IPS-18a (cell line): ENCODE measurements around the gene RRAD.
"Not testable (repeated sequence)": the region's sequence is repeated elsewhere in the genome, so short reads cannot be mapped to it uniquely, and the experiment has no call there.

Source experiments
- H3K27ac ChIP-seq: one replicate; pipeline ENCODE4 v1.5.1; 2013; ENCODE audit warnings: low read length
- H3K27me3 ChIP-seq: one replicate; pipeline ENCODE4 v1.6.1; 2013; ENCODE audit warnings: mild to moderate bottlenecking, low read length; ENCODE audit not compliant: control insufficient read depth, insufficient read depth
- H3K36me3 ChIP-seq: one replicate; pipeline ENCODE4 v1.6.1; 2013; ENCODE audit warnings: low read depth, low read length; ENCODE audit not compliant: control insufficient read depth
- H3K4me1 ChIP-seq: one replicate; pipeline ENCODE4 v1.6.1; 2013; ENCODE audit warnings: low read depth, low read length; ENCODE audit not compliant: control insufficient read depth
- H3K4me3 ChIP-seq: one replicate; pipeline ENCODE4 v1.5.1; 2013; ENCODE audit warnings: low read length
- H3K9ac ChIP-seq: one replicate; pipeline ENCODE4 v1.6.1; 2013; ENCODE audit warnings: mild to moderate bottlenecking, low read length, moderate library complexity
- H3K9me3 ChIP-seq: one replicate; pipeline ENCODE4 v1.6.1; 2013; ENCODE audit warnings: low read depth, low read length; ENCODE audit not compliant: control insufficient read depth

The RRAD gene

DNA sequence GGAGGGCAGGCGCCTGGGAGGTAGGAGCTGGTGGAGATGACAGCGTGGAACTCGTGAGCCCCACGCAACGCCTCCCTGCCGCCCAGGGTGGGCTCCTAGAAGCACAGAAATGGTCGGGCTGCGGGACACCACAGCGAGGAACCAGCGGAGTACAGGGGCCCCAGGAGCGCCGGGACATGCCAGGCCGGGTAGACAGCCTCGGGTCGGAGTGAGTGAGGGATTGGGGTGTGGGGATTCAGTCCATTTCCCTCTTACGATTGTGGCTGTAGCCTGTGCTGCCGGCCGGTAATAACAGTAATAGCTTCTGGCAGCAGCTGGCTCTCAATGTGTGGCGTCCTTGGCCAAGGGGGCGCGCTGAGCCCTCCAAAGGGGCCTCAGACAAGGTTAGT is 23.5 kb upstream of the RRAD start:
- Histone ChIP-seq H3K4me3 (no peak overlapping the region), H3K9ac (no peak overlapping the region), H3K27ac (no peak overlapping the region), H3K9me3 (no peaks in the 10 kb centered on the region), H3K36me3 (no peaks in the 10 kb centered on the region), H3K27me3 (no peaks in the 10 kb centered on the region), H3K4me1 (no peaks in the 10 kb centered on the region)

DNA sequence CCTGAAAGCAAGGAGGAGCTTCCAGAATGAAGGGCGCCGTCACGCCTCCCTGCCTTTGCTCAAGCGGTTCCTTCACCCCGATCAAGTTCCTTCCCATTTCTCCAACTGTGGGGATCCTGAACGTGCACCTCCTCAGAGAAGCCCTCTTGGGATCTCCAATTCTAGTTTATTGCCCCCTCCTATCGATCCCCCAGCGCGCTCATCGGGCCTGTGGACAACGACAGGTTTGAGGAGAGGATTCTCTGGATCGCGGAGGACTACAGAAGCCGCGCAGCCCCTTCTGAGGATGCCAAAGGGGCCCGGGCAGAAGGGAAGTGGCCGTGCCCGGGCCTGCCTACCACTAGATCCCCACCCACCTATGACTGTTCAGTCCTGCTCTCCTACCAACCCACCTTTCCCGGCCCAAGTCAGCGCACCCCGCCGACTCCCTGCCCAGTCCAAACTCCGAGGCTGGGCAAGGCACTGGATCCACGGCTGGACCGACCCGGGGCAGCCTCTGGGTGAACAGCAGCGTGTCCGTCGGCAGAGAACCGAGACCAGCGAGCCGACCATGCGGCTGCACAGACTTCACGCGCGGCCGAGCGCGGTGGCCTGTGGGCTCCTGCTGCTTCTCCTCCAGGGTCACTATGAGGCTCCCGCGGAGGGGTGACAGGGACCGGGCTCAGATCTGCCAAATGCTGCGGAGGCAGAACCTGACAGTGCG is 22.9 kb upstream of the RRAD start:
- H3K36me3 ChIP-seq, result no peaks in the 10 kb centered on the region
- no peak overlapping the region for H3K27ac ChIP-seq
- H3K4me1 ChIP-seq, result no peaks in the 10 kb centered on the region
- no peak overlapping the region for H3K4me3 ChIP-seq
- no peaks in the 10 kb centered on the region for H3K9me3 ChIP-seq
- H3K27me3 ChIP-seq, result no peaks in the 10 kb centered on the region
- no peak overlapping the region for H3K9ac ChIP-seq

GRCh38 chr16:66947302-66948065 is 22.1 kb upstream of the RRAD start:
- H3K27ac ChIP-seq, result no peak overlapping the region
- no peaks in the 10 kb centered on the region for H3K36me3 ChIP-seq
- no peak overlapping the region for H3K9ac ChIP-seq
- H3K9me3 ChIP-seq, result no peaks in the 10 kb centered on the region
- H3K4me3 ChIP-seq, result no peak overlapping the region
- H3K27me3 ChIP-seq, result no peaks in the 10 kb centered on the region
- H3K4me1 ChIP-seq, result no peaks in the 10 kb centered on the region

GRCh38 chr16:66946974-66947301 is 21.6 kb upstream of the RRAD start:
- H3K27me3 ChIP-seq, result no peaks in the 10 kb centered on the region
- no peak overlapping the region for H3K9ac ChIP-seq
- H3K27ac ChIP-seq, result no peak overlapping the region
- H3K36me3 ChIP-seq, result peaks cover 2% of the 10 kb centered on the region
- H3K9me3 ChIP-seq, result no peaks in the 10 kb centered on the region
- H3K4me1 ChIP-seq, result no peaks in the 10 kb centered on the region
- H3K4me3 ChIP-seq, result no peak overlapping the region

GRCh38 chr16:66946541-66946940 is 21.2 kb upstream of the RRAD start:
- Histone ChIP-seq H3K27me3 (no peaks in the 10 kb centered on the region), H3K9ac (no peak overlapping the region), H3K4me3 (no peak overlapping the region), H3K36me3 (peaks cover 3% of the 10 kb centered on the region), H3K9me3 (no peaks in the 10 kb centered on the region), H3K4me1 (no peaks in the 10 kb centered on the region), H3K27ac (no peak overlapping the region)

DNA sequence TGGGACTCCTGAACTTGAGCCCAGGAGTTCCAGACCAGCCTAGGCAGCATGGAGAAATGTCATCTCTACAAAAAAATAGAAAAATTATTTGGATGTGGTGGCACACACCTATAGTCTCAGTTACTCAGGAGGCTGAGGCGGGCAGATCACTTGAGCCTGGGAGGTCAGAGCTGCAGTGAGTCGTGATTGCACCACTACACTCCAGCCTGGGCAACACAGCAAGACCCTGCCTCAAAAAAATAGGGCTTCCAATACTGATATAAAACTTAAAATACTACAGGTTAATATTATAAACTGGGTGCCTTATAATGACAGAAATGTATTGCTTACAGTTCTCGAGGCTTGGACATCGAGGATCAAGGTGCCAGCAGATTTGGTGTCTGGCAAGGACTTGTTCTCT is 20.6 kb upstream of the RRAD start:
- H3K27ac ChIP-seq, result no peak overlapping the region
- no peaks in the 10 kb centered on the region for H3K4me1 ChIP-seq

DNA sequence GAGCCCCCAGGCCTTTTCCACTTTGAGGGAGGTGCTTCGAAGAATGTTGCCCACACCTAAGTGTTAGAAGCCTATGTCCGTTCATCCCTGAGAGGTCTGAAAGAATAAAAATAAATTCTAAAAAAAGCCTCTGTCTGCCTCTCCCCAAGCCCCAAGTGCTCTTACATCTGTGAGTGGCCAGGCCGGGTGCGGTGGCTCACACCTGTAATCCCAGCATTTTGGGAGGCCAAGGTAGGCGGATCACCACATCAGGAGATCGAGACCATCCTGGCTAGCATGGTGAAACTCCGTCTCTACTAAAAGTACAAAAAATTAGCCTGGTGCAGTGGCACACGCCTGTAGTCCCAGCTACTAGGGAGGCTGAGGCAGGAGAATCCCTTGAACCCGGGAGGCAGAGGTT is 19.6 kb upstream of the RRAD start:
- H3K9ac ChIP-seq, H3K4me1 ChIP-seq, H3K27me3 ChIP-seq, H3K27ac ChIP-seq, H3K4me3 ChIP-seq, H3K9me3 ChIP-seq: not testable (repeated sequence)
- peaks cover 11% of the 10 kb centered on the region for H3K36me3 ChIP-seq

More for the DNA sequence above, 20.6 kb upstream of the RRAD start:
- Histone ChIP-seq H3K9ac (no peak overlapping the region), H3K9me3 (no peaks in the 10 kb centered on the region), H3K27me3 (no peaks in the 10 kb centered on the region), H3K4me3 (no peak overlapping the region), H3K36me3 (peaks cover 4% of the 10 kb centered on the region)

DNA sequence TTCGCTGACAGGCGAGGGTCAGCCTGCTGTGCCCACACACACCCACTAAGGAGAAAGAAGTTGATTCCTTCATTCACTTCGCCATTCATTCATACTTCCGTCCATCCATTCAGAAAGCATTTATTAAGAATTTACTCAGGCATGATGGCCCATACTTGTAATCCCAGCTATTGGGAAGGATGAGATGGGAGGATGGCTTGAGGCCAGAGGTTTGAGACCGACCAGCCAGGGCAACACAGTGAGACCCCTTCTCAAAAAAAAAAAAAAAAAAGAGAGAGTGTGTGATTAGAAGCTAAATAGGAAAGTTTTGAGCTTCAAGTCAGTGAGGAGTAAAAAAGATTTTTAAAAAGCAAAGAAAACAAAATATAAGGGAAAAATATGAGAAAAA is 18.7 kb upstream of the RRAD start:
- Histone ChIP-seq H3K4me3 (no peak overlapping the region), H3K36me3 (peaks cover 11% of the 10 kb centered on the region), H3K4me1 (no peaks in the 10 kb centered on the region), H3K27me3 (no peaks in the 10 kb centered on the region), H3K27ac (no peak overlapping the region), H3K9me3 (no peaks in the 10 kb centered on the region), H3K9ac (no peak overlapping the region)

GRCh38 chr16:66943426-66944053 is 18.2 kb upstream of the RRAD start:
- Histone ChIP-seq H3K36me3 (peaks cover 11% of the 10 kb centered on the region), H3K9me3 (no peaks in the 10 kb centered on the region), H3K27me3 (no peaks in the 10 kb centered on the region), H3K4me1 (no peaks in the 10 kb centered on the region), H3K9ac (no peak overlapping the region), H3K27ac (no peak overlapping the region), H3K4me3 (no peak overlapping the region)

- no peak overlapping the region for H3K9ac ChIP-seq
- H3K27me3 ChIP-seq, result no peaks in the 10 kb centered on the region
- H3K4me1 ChIP-seq, result no peaks in the 10 kb centered on the region
- peaks cover 11% of the 10 kb centered on the region for H3K36me3 ChIP-seq
- no peaks in the 10 kb centered on the region for H3K9me3 ChIP-seq
- H3K4me3 ChIP-seq, result no peak overlapping the region
- no peak overlapping the region for H3K27ac ChIP-seq
Measured at GRCh38 chr16:66942981-66943380, 17.6 kb upstream of the RRAD start.

- H3K4me3 ChIP-seq, result no peak overlapping the region
- no peak overlapping the region for H3K27ac ChIP-seq
- H3K9ac ChIP-seq, result no peak overlapping the region
- no peaks in the 10 kb centered on the region for H3K9me3 ChIP-seq
- H3K4me1 ChIP-seq, result no peaks in the 10 kb centered on the region
- peaks cover 11% of the 10 kb centered on the region for H3K36me3 ChIP-seq
- H3K27me3 ChIP-seq, result no peaks in the 10 kb centered on the region
Measured at GRCh38 chr16:66940236-66940635, 14.9 kb upstream of the RRAD start.

- Histone ChIP-seq H3K36me3 (peaks cover 11% of the 10 kb centered on the region), H3K4me1 (no peaks in the 10 kb centered on the region), H3K27ac (no peak overlapping the region), H3K9ac (no peak overlapping the region), H3K27me3 (no peaks in the 10 kb centered on the region), H3K9me3 (no peaks in the 10 kb centered on the region), H3K4me3 (no peak overlapping the region)
Measured at GRCh38 chr16:66939366-66939765, 14.0 kb upstream of the RRAD start.
